OCI-LY1 (cell line): ENCODE data around the gene NDUFV3.

Experiments used
- H2AFZ ChIP-seq: fragments of 200-600 bp; sonication (generic), shearing (Covaris generic); 2 replicates; pipeline ENCODE4 v1.6.0; 2014; ENCODE audit warnings: antibody characterized with exemption, mild to moderate bottlenecking, low read length
- H3F3A ChIP-seq: fragments of 200-600 bp; sonication (generic), shearing (Covaris generic); 2 replicates; pipeline ENCODE4 v1.6.0; 2014; ENCODE audit warnings: mild to moderate bottlenecking, antibody characterized with exemption, low read length, moderate library complexity; ENCODE audit not compliant: insufficient read depth
- H3K27ac ChIP-seq: fragments of 200-600 bp; sonication (generic); 2 replicates; pipeline ENCODE4 v1.5.1; 2014; ENCODE audit warnings: low read length, mixed run types, mild to moderate bottlenecking, low read depth; ENCODE audit not compliant: poor library complexity, severe bottlenecking
- H3K27me3 ChIP-seq: fragments of 200-600 bp; sonication (generic); 2 replicates; pipeline ENCODE4 v1.6.0; 2014; ENCODE audit warnings: antibody characterized with exemption, mild to moderate bottlenecking, low read length, moderate library complexity; ENCODE audit not compliant: insufficient read depth
- H3K36me3 ChIP-seq: fragments of 200-600 bp; sonication (generic); 2 replicates; pipeline ENCODE4 v1.6.1; 2014; ENCODE audit warnings: mild to moderate bottlenecking, antibody characterized with exemption, low read length, moderate library complexity, mixed read lengths; ENCODE audit not compliant: insufficient read depth
- H3K4me1 ChIP-seq: fragments of 200-600 bp; sonication (generic); 2 replicates; pipeline ENCODE4 v1.5.1; 2014; ENCODE audit warnings: mild to moderate bottlenecking, low read length, moderate library complexity; ENCODE audit not compliant: insufficient read depth, severe bottlenecking
- H3K4me2 ChIP-seq: fragments of 200-600 bp; sonication (generic), shearing (Covaris generic); 2 replicates; pipeline ENCODE4 v1.6.1; 2014; ENCODE audit warnings: low read length
- H3K4me3 ChIP-seq: fragments of 200-600 bp; sonication (generic); 2 replicates; pipeline ENCODE4 v1.5.1; 2014; ENCODE audit warnings: low read length, low read depth, mild to moderate bottlenecking, mixed read lengths; ENCODE audit not compliant: poor library complexity, severe bottlenecking
- H3K79me2 ChIP-seq: fragments of 200-600 bp; shearing (Covaris generic); 2 replicates; pipeline ENCODE4 v1.6.1; 2016; ENCODE audit warnings: mixed run types, low read length, mixed read lengths; ENCODE audit not compliant: insufficient read depth
- H3K9ac ChIP-seq: fragments of 200-600 bp; sonication (generic), shearing (Covaris generic); 2 replicates; pipeline ENCODE4 v1.6.1; 2014; ENCODE audit warnings: mild to moderate bottlenecking, low read length, mixed read lengths
- H3K9me2 ChIP-seq: fragments of 200-600 bp; sonication (generic), shearing (Covaris generic); 2 replicates; pipeline ENCODE4 v1.6.1; 2014; ENCODE audit warnings: low read depth, mild to moderate bottlenecking, low read length, mixed read lengths
- H3K9me3 ChIP-seq: fragments of 200-600 bp; shearing (Covaris generic); 2 replicates; pipeline ENCODE4 v1.6.1; 2014; ENCODE audit warnings: low read length, mixed read lengths
- H4K20me1 ChIP-seq: fragments of 200-600 bp; sonication (generic), shearing (Covaris generic); 2 replicates; pipeline ENCODE4 v1.6.0; 2016; ENCODE audit warnings: mild to moderate bottlenecking, low read length; ENCODE audit not compliant: insufficient read depth
- EZH2 ChIP-seq: fragments of 200-600 bp; sonication (generic), shearing (Covaris generic); IDR thresholded peaks from 2 replicates; pipeline ENCODE4 v1.8.0; 2017; ENCODE audit warnings: borderline replicate concordance, mixed run types, mild to moderate bottlenecking, antibody characterized with exemption, low read length, moderate library complexity, mixed read lengths
- TF ChIP-seq, protein P1 (sequence below): fragments of 200-600 bp; sonication (generic), shearing (Covaris generic); IDR thresholded peaks from 2 replicates; pipeline ENCODE4 v1.5.1; 2017; ENCODE audit warnings: mild to moderate bottlenecking, antibody characterized with exemption, low read length, moderate library complexity, mixed read lengths

The NDUFV3 gene

DNA sequence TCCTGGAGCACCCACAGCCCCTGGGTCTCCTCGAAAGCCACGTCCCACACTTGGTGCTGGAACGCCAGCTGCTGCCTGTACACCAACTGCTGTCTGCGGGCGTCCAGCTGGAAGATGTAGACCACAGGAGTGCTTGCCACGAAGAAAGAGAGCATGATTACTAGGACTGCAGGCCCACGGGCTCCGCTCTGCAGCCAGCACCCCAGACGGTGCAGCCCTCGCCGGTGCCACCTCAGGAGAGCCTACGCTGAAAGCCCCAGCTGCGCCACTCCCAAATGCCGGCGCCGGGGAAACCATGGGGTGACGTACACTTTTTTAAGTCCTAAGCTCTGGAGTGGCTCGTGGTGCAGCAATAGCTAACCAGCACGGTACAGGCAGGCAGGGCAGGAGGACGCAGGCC, 39.5 kb upstream of the NDUFV3 start:
- no peak overlapping the region for H2AFZ ChIP-seq
- H4K20me1 ChIP-seq: no peaks in the 10 kb centered on the region
- H3K4me2 ChIP-seq: no peak overlapping the region
- peaks cover 96% of the 10 kb centered on the region for H3K36me3 ChIP-seq
- H3K79me2 ChIP-seq: no peaks in the 10 kb centered on the region
- H3K9me3 ChIP-seq: no peaks in the 10 kb centered on the region
- H3K27ac ChIP-seq: no peak overlapping the region
- H3K27me3 ChIP-seq: no peaks in the 10 kb centered on the region
- H3K4me3 ChIP-seq: no peak overlapping the region
- no peaks in the 10 kb centered on the region for H3F3A ChIP-seq
- H3K9ac ChIP-seq: no peak overlapping the region
- no peaks in the 10 kb centered on the region for H3K4me1 ChIP-seq
- H3K9me2 ChIP-seq: no peaks in the 10 kb centered on the region
- no peak for TF ChIP-seq EZH2
- TF ChIP-seq, protein P1, sequence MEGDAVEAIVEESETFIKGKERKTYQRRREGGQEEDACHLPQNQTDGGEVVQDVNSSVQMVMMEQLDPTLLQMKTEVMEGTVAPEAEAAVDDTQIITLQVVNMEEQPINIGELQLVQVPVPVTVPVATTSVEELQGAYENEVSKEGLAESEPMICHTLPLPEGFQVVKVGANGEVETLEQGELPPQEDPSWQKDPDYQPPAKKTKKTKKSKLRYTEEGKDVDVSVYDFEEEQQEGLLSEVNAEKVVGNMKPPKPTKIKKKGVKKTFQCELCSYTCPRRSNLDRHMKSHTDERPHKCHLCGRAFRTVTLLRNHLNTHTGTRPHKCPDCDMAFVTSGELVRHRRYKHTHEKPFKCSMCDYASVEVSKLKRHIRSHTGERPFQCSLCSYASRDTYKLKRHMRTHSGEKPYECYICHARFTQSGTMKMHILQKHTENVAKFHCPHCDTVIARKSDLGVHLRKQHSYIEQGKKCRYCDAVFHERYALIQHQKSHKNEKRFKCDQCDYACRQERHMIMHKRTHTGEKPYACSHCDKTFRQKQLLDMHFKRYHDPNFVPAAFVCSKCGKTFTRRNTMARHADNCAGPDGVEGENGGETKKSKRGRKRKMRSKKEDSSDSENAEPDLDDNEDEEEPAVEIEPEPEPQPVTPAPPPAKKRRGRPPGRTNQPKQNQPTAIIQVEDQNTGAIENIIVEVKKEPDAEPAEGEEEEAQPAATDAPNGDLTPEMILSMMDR: no peak

DNA sequence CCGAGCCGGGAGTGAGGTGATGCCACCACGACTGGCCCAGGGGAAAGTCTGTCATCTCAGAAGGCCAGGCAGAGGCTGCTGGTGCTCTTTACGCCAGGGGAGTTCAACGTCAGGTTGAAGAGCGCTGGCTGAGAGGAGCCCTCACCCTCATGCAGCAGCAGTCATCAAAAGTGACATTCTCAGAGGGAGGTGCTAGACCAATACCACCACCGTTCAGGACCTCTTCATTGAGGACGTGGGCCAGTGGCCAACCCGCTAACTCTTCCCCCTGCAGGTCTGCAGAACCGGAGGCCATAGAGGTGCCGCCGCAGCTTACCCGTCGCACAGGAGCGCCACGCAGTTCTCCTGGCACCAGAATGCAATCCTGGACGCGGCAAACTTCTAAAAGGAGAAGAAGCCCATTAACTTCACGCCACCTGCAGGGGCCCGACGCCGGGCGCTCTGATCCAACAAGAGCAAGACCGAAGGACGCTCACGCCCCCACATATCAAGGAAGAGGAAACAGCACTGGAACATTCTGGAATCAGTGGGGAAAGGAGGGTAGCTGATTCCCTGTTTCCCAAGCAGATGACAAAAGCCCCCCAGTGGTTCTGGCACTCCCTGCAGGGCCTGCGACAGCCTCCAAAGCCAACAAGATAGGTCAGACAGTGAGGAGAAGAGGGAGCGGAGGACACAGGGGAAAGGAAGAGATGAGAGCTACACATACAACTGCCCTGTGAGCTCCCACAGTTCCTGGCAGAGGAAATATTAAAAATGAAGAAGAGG, 38.7 kb upstream of the NDUFV3 start:
- H3K79me2 ChIP-seq: no peaks in the 10 kb centered on the region
- no peaks in the 10 kb centered on the region for H3F3A ChIP-seq
- H3K4me1 ChIP-seq: no peaks in the 10 kb centered on the region

DNA sequence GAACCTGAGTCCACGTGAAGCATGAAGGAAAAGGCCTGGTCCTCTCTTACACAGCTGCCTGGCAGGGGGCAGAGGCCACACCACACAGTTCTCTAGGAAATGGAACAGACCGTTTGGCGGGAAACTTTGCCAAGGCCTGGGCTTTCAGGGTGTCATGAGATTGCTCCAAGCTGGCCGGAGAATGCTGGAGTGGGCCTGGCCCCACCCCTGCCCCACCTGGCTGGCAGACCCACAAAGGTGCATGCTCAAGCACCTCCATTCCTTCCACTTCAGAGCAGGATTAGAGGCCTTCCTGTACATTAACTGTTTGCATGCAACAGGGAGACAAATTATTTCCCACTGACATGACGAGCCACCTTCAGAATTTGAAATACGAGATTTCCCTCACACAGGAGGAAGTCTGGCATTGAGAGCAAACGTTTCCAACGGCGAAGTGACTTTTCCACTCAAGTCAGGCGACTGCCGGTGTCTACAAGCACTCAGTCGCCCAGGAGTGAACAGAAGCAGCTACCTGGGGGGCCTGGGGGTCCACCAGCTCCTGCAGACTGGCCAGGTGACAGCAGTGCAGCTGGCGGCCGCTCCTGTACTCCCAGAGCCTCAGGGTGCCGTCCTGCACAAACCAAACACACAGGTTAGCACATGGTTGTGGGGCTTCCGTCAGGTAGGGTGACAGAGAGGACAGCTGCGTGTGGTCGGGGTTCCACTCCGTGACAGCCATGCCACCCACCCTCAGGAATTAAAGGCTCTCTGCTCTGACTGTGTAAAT, 37.8 kb upstream of the NDUFV3 start:
- Histone ChIP-seq H2AFZ (no peak overlapping the region), H3K36me3 (peaks cover 94% of the 10 kb centered on the region), H3K9me2 (no peaks in the 10 kb centered on the region), H3K27me3 (no peaks in the 10 kb centered on the region), H3K27ac (no peak overlapping the region), H3K4me3 (no peak overlapping the region), H3K9ac (no peak overlapping the region), H3F3A (no peaks in the 10 kb centered on the region), H4K20me1 (no peaks in the 10 kb centered on the region), H3K9me3 (no peaks in the 10 kb centered on the region), H3K4me2 (no peak overlapping the region), H3K4me1 (no peaks in the 10 kb centered on the region), H3K79me2 (no peaks in the 10 kb centered on the region)
- TF ChIP-seq EZH2: no peak
- TF ChIP-seq, protein P1: no peak

More for the DNA sequence above, 38.7 kb upstream of the NDUFV3 start:
- no peak overlapping the region for H2AFZ ChIP-seq
- no peak overlapping the region for H3K4me2 ChIP-seq
- no peaks in the 10 kb centered on the region for H4K20me1 ChIP-seq
- no peaks in the 10 kb centered on the region for H3K9me2 ChIP-seq
- H3K4me3 ChIP-seq: no peak overlapping the region
- H3K27me3 ChIP-seq: no peaks in the 10 kb centered on the region
- no peak overlapping the region for H3K27ac ChIP-seq
- H3K36me3 ChIP-seq: peaks cover 94% of the 10 kb centered on the region
- H3K9ac ChIP-seq: no peak overlapping the region
- H3K9me3 ChIP-seq: no peaks in the 10 kb centered on the region
- TF ChIP-seq, protein P1: no peak
- no peak for TF ChIP-seq EZH2
